ENCODE data around the gene METRN. TPM values are rescaled to one million over a fixed set of nuclear protein-coding genes. Genes with fewer than 3 reads are reported as not detected.

The METRN gene
- polyA plus RNA-seq, 2 of the 4 experiments (the other 2 are of a cell fraction) = 41.0 to 82.2 TPM

DNA sequence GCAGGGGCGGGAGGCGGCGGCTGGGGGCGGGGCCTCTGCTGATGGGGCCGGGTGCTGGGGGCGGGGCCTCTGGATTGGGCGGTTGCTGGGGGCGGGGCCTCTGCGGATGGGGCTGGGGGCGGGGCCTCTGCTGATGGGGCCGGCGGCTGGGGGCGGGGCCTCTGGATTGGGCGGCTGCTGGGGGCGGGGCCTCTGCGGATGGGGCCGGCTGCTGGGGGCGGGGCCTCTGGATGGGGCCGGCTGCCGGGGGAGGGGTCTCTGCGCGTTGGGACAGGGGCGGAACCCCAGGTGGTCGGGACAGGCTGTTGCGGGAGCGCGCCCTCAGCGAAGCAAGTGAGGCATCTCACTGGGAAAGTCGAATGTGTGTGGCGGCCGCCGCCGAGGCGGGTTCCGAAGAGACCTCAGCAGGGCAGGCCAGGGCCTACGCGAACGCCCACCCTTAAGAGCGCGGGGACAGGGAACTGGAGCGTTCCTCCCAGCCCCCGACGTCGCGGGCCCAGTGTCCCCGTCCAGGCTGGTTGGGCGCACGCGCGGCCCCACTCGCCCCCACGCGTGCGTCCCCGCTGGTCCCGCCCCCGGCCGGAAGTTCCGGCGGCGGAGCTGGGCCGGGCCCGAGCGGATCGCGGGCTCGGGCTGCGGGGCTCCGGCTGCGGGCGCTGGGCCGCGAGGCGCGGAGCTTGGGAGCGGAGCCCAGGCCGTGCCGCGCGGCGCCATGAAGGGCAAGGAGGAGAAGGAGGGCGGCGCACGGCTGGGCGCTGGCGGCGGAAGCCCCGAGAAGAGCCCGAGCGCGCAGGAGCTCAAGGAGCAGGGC, 34.9 kb upstream of the METRN start, which contains the start of gene STUB1 (continued):
- TF ChIP-seq, protein P1, sequence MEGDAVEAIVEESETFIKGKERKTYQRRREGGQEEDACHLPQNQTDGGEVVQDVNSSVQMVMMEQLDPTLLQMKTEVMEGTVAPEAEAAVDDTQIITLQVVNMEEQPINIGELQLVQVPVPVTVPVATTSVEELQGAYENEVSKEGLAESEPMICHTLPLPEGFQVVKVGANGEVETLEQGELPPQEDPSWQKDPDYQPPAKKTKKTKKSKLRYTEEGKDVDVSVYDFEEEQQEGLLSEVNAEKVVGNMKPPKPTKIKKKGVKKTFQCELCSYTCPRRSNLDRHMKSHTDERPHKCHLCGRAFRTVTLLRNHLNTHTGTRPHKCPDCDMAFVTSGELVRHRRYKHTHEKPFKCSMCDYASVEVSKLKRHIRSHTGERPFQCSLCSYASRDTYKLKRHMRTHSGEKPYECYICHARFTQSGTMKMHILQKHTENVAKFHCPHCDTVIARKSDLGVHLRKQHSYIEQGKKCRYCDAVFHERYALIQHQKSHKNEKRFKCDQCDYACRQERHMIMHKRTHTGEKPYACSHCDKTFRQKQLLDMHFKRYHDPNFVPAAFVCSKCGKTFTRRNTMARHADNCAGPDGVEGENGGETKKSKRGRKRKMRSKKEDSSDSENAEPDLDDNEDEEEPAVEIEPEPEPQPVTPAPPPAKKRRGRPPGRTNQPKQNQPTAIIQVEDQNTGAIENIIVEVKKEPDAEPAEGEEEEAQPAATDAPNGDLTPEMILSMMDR (IDR thresholded peaks at IDR 0.05) = no peak
- TF ChIP-seq FOSL2 (IDR thresholded peaks at IDR 0.05) (no peak), FOSL2 (CRISPR knock-in tag; IDR thresholded peaks at IDR 0.05) (no peak), POLR2A (IDR thresholded peaks at IDR 0.05; ENCODE audit: low read length) (peak; percentile 48), RNF2 (IDR thresholded peaks at IDR 0.05; ENCODE audit: borderline replicate concordance, low read depth) (no peak; the same call in 1 of the 2 replicates)
- TF ChIP-seq, protein P2, sequence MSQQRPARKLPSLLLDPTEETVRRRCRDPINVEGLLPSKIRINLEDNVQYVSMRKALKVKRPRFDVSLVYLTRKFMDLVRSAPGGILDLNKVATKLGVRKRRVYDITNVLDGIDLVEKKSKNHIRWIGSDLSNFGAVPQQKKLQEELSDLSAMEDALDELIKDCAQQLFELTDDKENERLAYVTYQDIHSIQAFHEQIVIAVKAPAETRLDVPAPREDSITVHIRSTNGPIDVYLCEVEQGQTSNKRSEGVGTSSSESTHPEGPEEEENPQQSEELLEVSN (IDR thresholded peaks at IDR 0.05; ENCODE audit: borderline replicate concordance, low read depth) = peak; percentile 59

DNA sequence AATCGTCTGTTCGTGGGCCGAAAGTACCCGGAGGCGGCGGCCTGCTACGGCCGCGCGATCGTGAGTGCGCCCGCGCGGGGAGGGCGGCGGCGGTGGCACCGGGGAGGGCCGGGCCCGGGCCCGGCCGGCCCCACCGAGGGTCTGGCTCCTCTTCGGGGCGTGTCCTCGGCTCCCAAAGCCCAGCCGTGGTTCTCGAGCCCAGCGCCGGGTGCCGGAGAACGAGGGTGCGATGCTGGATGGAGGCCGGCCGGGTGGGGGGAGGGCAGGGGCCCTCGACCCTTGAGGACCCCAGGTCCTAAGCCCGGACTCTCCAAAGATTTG, 34.3 kb upstream of the METRN start:
- no peak for ATAC-seq
- Histone ChIP-seq H3K9me3 (no peaks in the 10 kb centered on the region), H3K4me1 (peaks cover 41% of the 10 kb centered on the region), H3K4me2 (peak overlapping the region; percentile 93), H3K4me3 (peak overlapping the region; percentile 74), H3K27ac (peak overlapping the region; percentile 84 to 97)
- WGBS (ENCODE audit: missing lambda C conversion rate) = 0% methylated on average over 1 of the region's 38 CpGs
- no peak for DNase-seq (ENCODE audit: low read depth in 1 of 2, low spot score in 1 of 2)
- FAIRE-seq = no peak
- ChIA-PET CTCF (interaction anchor here (0.7 to 2.9 kb wide), 8 partner anchors 13 to 105 kb away, joined by 3 to 15 read pairs (median 4); partner anchors contain the start of gene RHOT2), POLR2A (interaction anchor here (0.7 to 2.0 kb wide), 4 partner anchors 9 to 53 kb away, joined by 3 to 12 read pairs (median 5); partner anchors contain the start of genes ANTKMT and WDR24)
- TF ChIP-seq, protein P3, sequence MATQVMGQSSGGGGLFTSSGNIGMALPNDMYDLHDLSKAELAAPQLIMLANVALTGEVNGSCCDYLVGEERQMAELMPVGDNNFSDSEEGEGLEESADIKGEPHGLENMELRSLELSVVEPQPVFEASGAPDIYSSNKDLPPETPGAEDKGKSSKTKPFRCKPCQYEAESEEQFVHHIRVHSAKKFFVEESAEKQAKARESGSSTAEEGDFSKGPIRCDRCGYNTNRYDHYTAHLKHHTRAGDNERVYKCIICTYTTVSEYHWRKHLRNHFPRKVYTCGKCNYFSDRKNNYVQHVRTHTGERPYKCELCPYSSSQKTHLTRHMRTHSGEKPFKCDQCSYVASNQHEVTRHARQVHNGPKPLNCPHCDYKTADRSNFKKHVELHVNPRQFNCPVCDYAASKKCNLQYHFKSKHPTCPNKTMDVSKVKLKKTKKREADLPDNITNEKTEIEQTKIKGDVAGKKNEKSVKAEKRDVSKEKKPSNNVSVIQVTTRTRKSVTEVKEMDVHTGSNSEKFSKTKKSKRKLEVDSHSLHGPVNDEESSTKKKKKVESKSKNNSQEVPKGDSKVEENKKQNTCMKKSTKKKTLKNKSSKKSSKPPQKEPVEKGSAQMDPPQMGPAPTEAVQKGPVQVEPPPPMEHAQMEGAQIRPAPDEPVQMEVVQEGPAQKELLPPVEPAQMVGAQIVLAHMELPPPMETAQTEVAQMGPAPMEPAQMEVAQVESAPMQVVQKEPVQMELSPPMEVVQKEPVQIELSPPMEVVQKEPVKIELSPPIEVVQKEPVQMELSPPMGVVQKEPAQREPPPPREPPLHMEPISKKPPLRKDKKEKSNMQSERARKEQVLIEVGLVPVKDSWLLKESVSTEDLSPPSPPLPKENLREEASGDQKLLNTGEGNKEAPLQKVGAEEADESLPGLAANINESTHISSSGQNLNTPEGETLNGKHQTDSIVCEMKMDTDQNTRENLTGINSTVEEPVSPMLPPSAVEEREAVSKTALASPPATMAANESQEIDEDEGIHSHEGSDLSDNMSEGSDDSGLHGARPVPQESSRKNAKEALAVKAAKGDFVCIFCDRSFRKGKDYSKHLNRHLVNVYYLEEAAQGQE (IDR thresholded peaks at IDR 0.05) = no peak
- TF ChIP-seq RAD21 (conservative IDR thresholded peaks at IDR 0.05 in 1 of 2, IDR thresholded peaks at IDR 0.05 in 1 of 2) (no peak), MAFK (IDR thresholded peaks at IDR 0.05; ENCODE audit: partially characterized antibody) (no peak), RNF2 (IDR thresholded peaks at IDR 0.05; ENCODE audit: borderline replicate concordance, low read depth) (0 out of 2 replicates have a peak, but pooled peaks have one; percentile 21), NPAS2 (CRISPR knock-in tag; IDR thresholded peaks at IDR 0.05; ENCODE audit: borderline replicate concordance) (no peak), JUN (IDR thresholded peaks at IDR 0.05) (peak in 1 of 2 experiments; percentile 13; a peak in 1 of 5 replicates), CHD2 (IDR thresholded peaks at IDR 0.05; ENCODE audit: low read length, partially characterized antibody) (no peak), POLR2A (IDR thresholded peaks at IDR 0.05; ENCODE audit: low read length) (peak; percentile 1; the same call in 1 of the 2 replicates), TFCP2L1 (CRISPR knock-in tag; IDR thresholded peaks at IDR 0.05) (no peak), EHMT2 (IDR thresholded peaks at IDR 0.05; ENCODE audit: low read depth) (no peak)
- TF ChIP-seq, protein P4, sequence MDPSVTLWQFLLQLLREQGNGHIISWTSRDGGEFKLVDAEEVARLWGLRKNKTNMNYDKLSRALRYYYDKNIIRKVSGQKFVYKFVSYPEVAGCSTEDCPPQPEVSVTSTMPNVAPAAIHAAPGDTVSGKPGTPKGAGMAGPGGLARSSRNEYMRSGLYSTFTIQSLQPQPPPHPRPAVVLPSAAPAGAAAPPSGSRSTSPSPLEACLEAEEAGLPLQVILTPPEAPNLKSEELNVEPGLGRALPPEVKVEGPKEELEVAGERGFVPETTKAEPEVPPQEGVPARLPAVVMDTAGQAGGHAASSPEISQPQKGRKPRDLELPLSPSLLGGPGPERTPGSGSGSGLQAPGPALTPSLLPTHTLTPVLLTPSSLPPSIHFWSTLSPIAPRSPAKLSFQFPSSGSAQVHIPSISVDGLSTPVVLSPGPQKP (IDR thresholded peaks at IDR 0.05; ENCODE audit: low read depth, low read length) = no peak
